Measurements from ENCODE around the gene DNASE2B. TPM values are rescaled to one million over a fixed set of nuclear protein-coding genes. Genes with fewer than 3 reads are reported as not detected.

The DNASE2B gene
- polyA plus RNA-seq, 1 donor from 2014 or later = 27.9 TPM

- Histone ChIP-seq H4K20me1 (ENCODE audit: insufficient read depth) (no peaks in the 10 kb centered on the region), H3F3A (ENCODE audit: insufficient read depth, low read length, poor library complexity, severe bottlenecking) (no peaks in the 10 kb centered on the region), H3K4me2 (ENCODE audit: low read length) (no peak overlapping the region), H3K9me2 (ENCODE audit: insufficient read depth, low read length) (no peaks in the 10 kb centered on the region), H3K36me3 (ENCODE audit: insufficient read depth, low read length) (no peaks in the 10 kb centered on the region), H3K4me3 (ENCODE audit: low read length) (no peak overlapping the region), H3K79me2 (replicated peaks; ENCODE audit: insufficient read depth, low read length) (no peaks in the 10 kb centered on the region), H3K9ac (ENCODE audit: low read length) (no peak overlapping the region), H3K27me3 (ENCODE audit: insufficient read depth, low read depth, low read length) (no peaks in the 10 kb centered on the region), H3K27ac (ENCODE audit: low read length) (no peak overlapping the region), H3K9me3 (ENCODE audit: low read length) (no peaks in the 10 kb centered on the region), H2AFZ (ENCODE audit: low read depth, low read length) (no peak overlapping the region)
- TF ChIP-seq CTCF (IDR thresholded peaks at IDR 0.05; ENCODE audit: poor library complexity, severe bottlenecking) (no peak), POLR2AphosphoS5 (IDR thresholded peaks at IDR 0.05) (no peak), REST (IDR thresholded peaks at IDR 0.05; ENCODE audit: borderline replicate concordance) (no peak), SMC3 (conservative IDR thresholded peaks at IDR 0.05; ENCODE audit: poor library complexity) (no peak), TAF1 (IDR thresholded peaks at IDR 0.05; ENCODE audit: low read depth) (no peak), EZH2 (IDR thresholded peaks at IDR 0.05; ENCODE audit: borderline replicate concordance, insufficient read depth, low read length, poor library complexity, severe bottlenecking) (no peak), MXI1 (conservative IDR thresholded peaks at IDR 0.05; ENCODE audit: poor library complexity, severe bottlenecking) (no peak), EP300 (conservative IDR thresholded peaks at IDR 0.05; ENCODE audit: poor library complexity, severe bottlenecking) (no peak), RAD21 (conservative IDR thresholded peaks at IDR 0.05) (no peak)
Observed at GRCh38 chr1:84390226-84390625, 8.1 kb upstream of the DNASE2B start.

GRCh38 chr1:84401156-84401555 is 2.9 kb downstream of the DNASE2B start:
- no peak overlapping the region for H2AFZ ChIP-seq (ENCODE audit: low read depth, low read length)
- peaks cover 6% of the 10 kb centered on the region for H3F3A ChIP-seq (ENCODE audit: insufficient read depth, low read length, poor library complexity, severe bottlenecking)

More at GRCh38 chr1:84401156-84401555, 2.9 kb downstream of the DNASE2B start:
- Histone ChIP-seq H3K27me3 (ENCODE audit: insufficient read depth, low read depth, low read length) (no peaks in the 10 kb centered on the region), H3K9me2 (ENCODE audit: insufficient read depth, low read length) (no peaks in the 10 kb centered on the region), H3K36me3 (ENCODE audit: insufficient read depth, low read length) (no peaks in the 10 kb centered on the region), H4K20me1 (ENCODE audit: insufficient read depth) (no peaks in the 10 kb centered on the region), H3K79me2 (replicated peaks; ENCODE audit: insufficient read depth, low read length) (no peaks in the 10 kb centered on the region), H3K9ac (ENCODE audit: low read length) (no peak overlapping the region), H3K9me3 (ENCODE audit: low read length) (no peaks in the 10 kb centered on the region), H3K4me3 (ENCODE audit: low read length) (no peak overlapping the region), H3K4me2 (ENCODE audit: low read length) (no peak overlapping the region), H3K27ac (ENCODE audit: low read length) (no peak overlapping the region)
- no peak for TF ChIP-seq TAF1 (IDR thresholded peaks at IDR 0.05; ENCODE audit: low read depth)
- no peak for TF ChIP-seq POLR2AphosphoS5 (IDR thresholded peaks at IDR 0.05)
- no peak for TF ChIP-seq RAD21 (conservative IDR thresholded peaks at IDR 0.05)
- no peak for TF ChIP-seq EZH2 (IDR thresholded peaks at IDR 0.05; ENCODE audit: borderline replicate concordance, insufficient read depth, low read length, poor library complexity, severe bottlenecking)
- TF ChIP-seq MXI1 (conservative IDR thresholded peaks at IDR 0.05; ENCODE audit: poor library complexity, severe bottlenecking) = no peak
- no peak for TF ChIP-seq EP300 (conservative IDR thresholded peaks at IDR 0.05; ENCODE audit: poor library complexity, severe bottlenecking)
- no peak for TF ChIP-seq CTCF (IDR thresholded peaks at IDR 0.05; ENCODE audit: poor library complexity, severe bottlenecking)
- TF ChIP-seq REST (IDR thresholded peaks at IDR 0.05; ENCODE audit: borderline replicate concordance) = no peak
- no peak for TF ChIP-seq SMC3 (conservative IDR thresholded peaks at IDR 0.05; ENCODE audit: poor library complexity)
